ENCODE results near the gene FMNL3.
A peak's percentile ranks its signal among the peaks of the same experiment; 100 is the strongest.

Gene FMNL3

DNA sequence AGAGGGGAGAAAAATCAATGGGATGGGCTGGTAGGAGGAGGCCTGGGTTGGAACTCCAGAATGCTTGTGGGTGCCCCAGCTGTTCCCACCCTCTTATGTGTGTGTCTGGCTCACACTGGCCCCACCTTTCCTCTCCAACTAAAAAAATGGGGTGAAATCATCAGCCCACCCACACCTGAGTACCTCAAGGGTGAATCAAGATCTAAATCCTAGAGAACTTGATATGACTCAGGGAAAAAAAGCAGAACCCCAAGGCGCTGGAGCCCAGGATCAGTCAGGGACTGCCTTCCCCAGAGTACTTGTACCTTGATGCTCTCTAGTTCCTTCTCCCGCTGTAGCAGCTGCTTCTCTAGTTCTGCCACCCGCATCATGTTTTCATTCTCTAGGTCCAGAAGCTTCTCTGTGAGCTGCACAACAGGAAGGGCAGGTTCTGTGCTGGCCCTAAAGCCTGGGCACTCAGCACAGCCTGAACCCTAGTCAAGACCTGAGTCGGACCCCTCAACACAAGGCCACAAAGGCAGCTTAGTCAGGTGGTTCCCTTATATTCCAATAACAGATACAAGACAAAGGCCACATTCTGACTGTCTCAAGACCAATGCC is 54.2 kb downstream of the FMNL3 start:
- no peak for DNase-seq (ENCODE audit: low read depth in 2 of 2, low spot score in 1 of 2)

DNA sequence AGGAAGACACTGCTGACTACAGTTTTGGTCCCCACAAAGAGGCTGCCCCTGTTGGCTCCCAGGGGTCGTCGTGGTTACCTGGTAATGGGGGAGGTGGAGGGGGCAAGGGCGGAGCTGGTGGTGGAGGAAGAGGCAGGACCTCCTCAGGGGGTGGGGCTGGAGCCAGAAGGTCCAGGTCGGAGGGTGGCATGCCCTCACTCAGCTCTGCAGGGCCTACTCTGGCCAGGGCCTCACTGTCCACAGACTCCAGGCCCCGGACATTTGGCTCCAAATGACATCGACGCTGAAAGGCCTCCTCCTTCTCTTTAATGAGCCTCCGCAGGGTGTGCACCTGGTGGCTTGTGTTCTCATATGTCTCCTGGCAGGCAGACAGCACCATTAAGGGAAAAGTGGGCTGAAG is 55.4 kb downstream of the FMNL3 start:
- no peak for DNase-seq (ENCODE audit: low read depth in 2 of 2, low spot score in 1 of 2)

DNA sequence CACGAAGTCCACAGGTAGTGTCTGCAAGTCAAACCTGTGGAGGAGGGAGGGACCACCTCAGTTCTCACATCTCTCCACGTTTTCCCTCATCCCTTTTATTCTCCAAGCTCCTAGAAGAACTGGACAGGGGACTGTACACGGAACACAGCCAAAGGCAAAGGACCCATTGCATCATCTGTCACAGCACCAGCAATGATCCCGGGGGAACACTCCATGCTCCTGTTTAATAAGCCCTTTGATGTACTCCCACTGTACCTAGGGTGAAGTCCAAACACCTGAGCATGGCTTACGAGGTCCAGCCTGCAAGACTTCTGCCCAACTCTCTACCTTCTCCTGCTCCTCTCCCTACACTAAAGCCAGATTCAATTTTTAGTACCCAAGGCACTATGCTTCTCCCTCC is 57.3 kb downstream of the FMNL3 start:
- DNase-seq (ENCODE audit: low read depth in 2 of 2, low spot score in 1 of 2) = no peak

DNA sequence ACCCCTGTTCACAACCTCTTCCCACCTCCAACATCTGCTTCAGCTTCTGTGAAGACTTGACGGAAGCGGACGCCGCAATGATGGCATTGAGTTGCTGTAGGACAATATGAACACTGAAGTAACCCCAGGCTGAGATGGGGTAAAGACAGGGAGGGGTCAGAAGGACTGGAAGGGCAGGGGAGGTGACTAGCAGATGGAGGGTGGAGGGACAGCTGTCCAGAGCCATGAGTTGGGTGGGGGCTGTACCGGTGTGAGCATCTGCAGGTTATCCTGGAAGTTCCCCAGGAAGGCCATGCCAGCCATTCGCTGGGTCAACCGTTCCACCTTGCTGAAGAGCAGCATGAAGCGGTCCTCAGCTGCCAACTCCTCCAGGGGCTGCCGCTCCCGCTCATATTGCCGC is 57.8 kb downstream of the FMNL3 start:
- no peak for DNase-seq (ENCODE audit: low read depth in 2 of 2, low spot score in 1 of 2)

GRCh38 chr12:49648712-49649003 is 58.5 kb downstream of the FMNL3 start:
- no peak for DNase-seq (ENCODE audit: low read depth in 2 of 2, low spot score in 1 of 2)

- DNase-seq (ENCODE audit: low read depth in 2 of 2, low spot score in 1 of 2) = no peak
Measured at GRCh38 chr12:49647827-49648711, 59.1 kb downstream of the FMNL3 start.

DNA sequence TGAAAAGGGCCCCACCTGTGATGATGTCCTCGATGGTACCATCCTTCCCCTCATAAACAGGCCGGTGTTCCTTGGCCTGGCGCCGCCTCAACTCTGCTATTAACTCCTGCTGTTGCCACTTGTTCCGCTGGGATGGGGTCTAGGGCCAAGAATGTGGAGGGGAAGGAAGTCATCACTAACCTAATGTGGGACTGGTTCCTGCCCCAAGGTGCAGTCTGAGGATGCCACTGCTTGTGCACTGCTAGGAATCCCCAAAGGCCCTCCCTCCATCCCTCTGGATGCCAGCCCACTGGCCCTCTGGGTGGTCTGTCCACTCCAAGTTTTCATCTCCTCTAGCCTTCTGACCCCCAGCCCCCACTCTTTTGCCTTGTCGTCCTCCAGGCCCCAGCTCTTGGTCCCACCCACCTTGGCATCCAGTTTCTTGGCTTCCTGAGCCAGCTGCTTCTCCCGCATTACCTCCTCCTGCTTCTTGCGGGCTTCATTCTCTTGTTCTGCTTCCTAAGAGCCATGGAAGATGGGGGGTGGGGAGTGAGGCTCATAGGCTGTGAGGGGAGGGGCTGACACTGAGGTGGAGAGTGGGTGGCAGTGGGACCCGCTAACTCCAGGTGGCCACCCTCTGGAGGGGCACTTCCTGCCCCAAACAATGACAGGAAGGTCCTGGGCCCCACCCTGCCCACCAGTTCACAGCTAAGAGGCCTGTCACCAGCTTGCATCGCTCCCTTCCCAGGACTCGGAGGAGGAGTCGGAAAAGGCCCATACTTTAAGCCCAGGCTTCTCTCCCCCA is 60.1 kb downstream of the FMNL3 start:
- no peak for DNase-seq (ENCODE audit: low read depth in 2 of 2, low spot score in 1 of 2)

DNA sequence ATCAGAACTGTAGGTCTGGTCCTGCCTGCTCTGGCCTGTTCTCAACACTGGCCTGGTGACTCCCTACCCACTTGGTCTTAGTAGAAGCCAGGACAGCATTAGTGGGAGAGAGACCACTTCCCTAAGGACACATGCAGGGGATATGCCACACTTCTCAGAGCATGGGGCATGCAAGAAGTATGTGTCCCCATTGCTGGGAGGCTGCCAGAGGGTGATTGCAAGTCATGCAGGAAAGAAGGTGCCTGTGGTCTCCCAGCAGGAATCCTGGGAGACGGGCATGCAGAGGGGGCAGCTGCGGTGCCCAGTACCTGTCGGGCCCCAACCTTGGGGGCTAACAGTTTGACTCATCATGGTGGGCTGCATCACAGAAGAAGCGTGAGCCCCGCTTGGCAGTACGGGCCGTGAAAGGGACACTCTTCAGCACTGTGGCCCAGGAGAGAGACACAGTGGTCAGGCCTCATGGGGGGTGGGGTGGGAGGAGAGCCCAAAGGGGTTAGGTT is 60.8 kb downstream of the FMNL3 start:
- DNase-seq (ENCODE audit: low read depth in 2 of 2, low spot score in 1 of 2) = no peak

GRCh38 chr12:49645146-49646039 is 61.8 kb downstream of the FMNL3 start:
- DNase-seq (ENCODE audit: low read depth in 2 of 2, low spot score in 1 of 2) = no peak

DNA sequence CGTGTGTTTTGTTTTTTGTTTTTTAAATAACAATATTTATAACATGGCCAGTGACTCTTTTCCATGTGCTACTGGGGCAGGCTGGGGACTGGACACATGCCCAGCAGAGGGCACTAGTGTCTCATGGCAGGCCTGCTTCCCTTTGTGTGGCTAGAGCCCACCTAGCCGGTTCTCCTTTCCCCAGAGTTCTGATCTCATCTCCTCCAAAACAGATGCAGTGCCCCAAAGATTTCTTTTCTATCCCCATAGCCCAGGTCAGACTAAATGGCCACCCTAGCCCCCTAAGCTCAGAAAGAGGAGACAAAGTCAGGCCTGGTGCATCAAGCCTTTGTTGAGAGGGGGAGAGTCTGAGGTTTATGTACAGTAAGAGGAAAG is 62.6 kb downstream of the FMNL3 start:
- peak; percentile 61 to 62 for DNase-seq (ENCODE audit: low read depth in 2 of 2, low spot score in 1 of 2)

DNA sequence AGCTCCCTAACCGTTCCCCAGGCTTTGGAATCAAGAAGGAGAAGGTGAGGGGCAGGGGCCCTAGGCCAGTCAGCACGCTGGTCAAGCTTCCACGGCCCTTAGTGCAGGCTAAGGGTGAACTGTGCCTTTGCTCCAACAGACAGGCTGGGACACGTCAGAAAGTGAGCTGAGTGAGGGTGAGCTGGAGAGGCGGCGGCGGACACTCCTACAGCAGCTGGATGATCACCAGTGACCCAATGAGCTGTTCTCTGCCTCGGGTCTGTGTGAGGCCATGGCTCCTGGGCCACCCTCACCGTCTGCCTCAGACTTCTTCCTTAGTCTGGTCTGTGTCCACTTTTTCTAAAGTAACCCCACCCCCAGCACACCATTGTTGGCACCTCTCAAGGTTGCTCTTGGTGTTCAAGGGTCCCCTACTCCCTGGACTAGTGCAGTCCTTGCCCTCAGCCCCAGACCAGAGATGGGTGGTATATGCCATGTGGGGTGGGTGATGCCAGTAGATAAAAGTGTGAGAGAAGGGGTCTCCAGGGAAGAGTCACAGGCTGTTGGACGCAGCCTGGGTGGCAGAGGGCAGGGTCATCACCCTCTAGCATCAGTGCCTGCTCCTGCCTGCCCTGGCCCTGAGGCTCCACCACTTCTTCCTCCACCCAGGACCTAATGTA is 63.1 kb downstream of the FMNL3 start:
- DNase-seq (ENCODE audit: low read depth in 2 of 2, low spot score in 1 of 2) = no peak

GRCh38 chr12:49643135-49643534 is 64.1 kb downstream of the FMNL3 start:
- no peak for DNase-seq (ENCODE audit: low read depth in 2 of 2, low spot score in 1 of 2)

DNA sequence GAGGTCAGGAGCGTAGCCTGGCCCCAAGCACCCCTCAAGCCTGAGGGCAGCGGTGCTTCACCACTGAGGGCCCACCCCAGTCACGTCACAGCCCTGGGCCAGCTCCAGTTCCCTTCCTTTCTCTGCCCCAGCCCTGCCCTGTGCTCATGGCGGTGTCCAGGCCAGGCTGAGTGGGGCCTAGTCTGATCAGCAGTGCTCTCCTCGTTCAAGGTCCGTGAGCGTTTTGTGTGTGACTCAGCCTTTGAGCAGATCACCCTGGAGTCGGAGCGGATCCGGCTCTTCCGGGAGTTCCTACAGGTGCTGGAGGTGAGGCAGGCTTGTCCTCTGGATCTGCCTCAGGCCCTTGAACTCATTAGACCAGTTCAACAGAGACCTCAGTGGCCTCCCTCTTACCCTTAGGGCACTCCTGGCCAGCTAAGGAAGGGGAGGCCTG is 64.8 kb downstream of the FMNL3 start:
- no peak for DNase-seq (ENCODE audit: low read depth in 2 of 2, low spot score in 1 of 2)

DNA sequence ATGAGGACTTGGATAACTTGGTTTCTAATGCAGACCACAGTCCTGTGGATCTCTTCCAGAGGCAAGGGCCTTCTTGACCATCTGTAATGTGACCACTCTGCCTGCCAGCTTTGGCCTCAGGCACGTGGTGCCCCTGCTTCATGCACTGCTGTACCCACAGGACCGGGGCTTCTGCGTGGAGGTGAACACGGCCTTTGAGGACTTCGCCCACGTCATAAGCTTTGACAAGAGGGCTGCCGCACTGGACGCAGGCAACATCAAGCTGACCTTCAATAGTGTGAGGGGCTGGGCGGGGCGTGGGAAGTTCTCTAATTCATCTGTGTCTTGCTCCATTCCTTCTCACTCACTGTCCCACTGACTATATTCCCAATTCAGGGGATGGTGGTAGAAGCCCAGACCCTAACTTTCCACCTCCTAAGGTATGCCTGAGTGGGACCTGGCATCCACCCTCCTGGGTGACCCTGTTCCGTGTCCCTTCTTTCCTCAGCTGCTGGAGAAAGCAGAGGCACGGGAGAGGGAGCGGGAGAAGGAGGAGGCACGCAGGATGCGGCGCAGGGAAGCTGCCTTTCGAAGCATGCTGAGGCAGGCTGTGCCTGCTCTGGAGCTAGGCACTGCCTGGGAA is 65.3 kb downstream of the FMNL3 start:
- DNase-seq (ENCODE audit: low read depth in 2 of 2, low spot score in 1 of 2) = no peak

- DNase-seq (ENCODE audit: low read depth in 2 of 2, low spot score in 1 of 2) = no peak
Measured at GRCh38 chr12:49636979-49637755, 70.0 kb downstream of the FMNL3 start.

DNA sequence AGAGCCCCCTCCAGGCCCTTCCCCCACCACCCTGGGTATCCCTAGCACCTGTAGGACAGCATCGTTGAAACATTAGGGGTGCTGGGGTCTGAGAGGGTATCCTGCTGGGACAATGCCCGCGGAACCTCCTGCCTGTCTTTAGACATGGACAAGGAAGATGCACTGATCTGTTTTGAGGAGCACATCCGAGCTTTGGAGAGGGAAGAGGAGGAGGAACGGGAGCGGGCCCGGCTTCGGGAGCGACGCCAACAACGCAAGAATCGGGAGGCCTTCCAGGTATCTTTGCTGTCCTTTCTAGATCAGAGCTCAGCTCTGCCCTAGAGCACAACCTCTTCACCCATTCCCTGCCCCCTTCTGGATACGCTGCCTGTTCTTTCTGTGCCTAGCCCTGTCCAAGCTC is 70.6 kb downstream of the FMNL3 start:
- DNase-seq (ENCODE audit: low read depth in 2 of 2, low spot score in 1 of 2) = no peak

DNA sequence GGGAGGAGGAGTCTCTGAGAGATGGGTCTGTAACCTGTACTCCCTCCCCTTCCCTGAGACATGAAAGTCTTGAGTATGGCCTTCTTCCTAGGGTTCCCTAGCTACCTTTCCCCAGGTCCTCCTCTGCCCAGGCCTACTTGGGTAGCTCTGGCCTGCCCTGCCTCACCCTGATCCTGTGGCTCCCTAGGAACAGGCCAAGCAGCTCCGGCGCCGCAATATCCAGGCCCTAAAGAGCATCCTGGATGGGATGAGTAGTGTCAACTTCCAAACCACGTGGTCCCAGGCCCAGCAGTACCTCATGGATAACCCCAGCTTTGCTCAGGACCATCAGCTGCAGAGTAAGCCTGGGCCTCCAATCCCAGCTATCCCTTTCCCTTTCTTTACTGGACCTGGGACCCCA is 71.5 kb downstream of the FMNL3 start:
- no peak for DNase-seq (ENCODE audit: low read depth in 2 of 2, low spot score in 1 of 2)

DNA sequence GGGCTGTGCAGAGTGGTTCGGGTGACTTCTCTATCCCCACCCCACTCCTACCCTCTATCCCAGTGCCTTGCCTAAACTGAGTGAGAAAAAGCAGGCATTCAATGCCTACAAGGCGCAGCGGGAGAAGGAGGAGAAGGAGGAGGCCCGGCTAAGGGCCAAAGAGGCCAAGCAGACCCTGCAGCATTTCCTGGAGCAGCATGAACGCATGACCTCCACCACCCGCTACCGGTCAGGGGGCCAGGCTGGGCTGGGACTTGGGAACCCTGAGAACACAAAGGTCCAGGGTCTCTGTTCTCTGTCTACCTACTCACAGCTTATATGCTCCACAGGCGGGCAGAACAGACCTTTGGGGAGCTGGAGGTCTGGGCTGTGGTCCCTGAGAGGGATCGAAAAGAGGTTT is 72.2 kb downstream of the FMNL3 start:
- DNase-seq (ENCODE audit: low read depth in 2 of 2, low spot score in 1 of 2) = no peak

DNA sequence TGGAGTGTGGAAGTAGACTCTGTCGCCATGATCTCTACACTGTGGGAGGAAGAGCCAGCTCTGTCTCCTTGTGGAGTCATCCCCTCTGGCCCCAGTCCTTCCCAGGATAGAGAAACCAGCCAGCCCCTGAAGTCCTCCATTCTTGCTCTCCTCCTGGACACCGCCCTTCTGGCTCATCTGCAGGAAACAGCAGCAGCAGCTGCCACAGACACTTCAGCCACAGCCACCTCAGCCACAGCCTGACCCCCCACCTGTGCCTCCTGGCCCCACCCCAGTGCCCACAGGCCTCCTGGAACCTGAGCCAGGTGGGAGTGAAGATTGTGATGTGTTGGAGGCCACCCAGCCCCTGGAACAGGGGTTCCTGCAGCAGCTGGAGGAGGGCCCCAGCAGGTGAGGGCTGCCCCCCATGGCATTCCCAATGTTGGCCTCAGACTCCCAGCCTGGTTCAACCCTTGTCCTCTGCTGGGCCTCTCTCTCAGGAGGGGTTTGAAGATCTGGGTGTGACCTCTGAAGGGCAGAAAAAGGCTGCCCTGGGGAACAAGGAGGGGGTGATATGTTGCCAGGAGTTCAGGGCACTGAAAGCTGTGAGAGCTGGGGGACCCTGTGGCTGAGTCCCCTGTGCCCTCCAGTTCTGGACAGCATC is 73.4 kb downstream of the FMNL3 start:
- DNase-seq (ENCODE audit: low read depth in 2 of 2, low spot score in 1 of 2) = no peak

All from stimulated activated CD8-positive, alpha-beta memory T cell treated with anti-CD3 and anti-CD28 coated beads, Interleukin-4, amount 100 ng/mL, for 4 hours (primary cell).